Subcutaneous adipose tissue (tissue), 4 donors: ENCODE results near the gene VEZT. TPM values are rescaled to one million over a fixed set of nuclear protein-coding genes. Genes with fewer than 3 reads are reported as not detected.

Source experiments
- CTCF ChIP-seq: fragments of 450-650 bp; IDR thresholded peaks from one replicate; pipeline ENCODE4 v1.5.1; 2016; ENCODE audit warnings: low read depth, mild to moderate bottlenecking, control low read depth, antibody characterized with exemption, moderate library complexity
- total RNA-seq, 4 donors: library from RNA; depleted of rRNA; stranded (reverse); fragments of >200 nt; gene quantifications; one replicate each; pipeline ENCODE4 v1.1.0, GENCODE V29; 2016

Gene VEZT, protein sequence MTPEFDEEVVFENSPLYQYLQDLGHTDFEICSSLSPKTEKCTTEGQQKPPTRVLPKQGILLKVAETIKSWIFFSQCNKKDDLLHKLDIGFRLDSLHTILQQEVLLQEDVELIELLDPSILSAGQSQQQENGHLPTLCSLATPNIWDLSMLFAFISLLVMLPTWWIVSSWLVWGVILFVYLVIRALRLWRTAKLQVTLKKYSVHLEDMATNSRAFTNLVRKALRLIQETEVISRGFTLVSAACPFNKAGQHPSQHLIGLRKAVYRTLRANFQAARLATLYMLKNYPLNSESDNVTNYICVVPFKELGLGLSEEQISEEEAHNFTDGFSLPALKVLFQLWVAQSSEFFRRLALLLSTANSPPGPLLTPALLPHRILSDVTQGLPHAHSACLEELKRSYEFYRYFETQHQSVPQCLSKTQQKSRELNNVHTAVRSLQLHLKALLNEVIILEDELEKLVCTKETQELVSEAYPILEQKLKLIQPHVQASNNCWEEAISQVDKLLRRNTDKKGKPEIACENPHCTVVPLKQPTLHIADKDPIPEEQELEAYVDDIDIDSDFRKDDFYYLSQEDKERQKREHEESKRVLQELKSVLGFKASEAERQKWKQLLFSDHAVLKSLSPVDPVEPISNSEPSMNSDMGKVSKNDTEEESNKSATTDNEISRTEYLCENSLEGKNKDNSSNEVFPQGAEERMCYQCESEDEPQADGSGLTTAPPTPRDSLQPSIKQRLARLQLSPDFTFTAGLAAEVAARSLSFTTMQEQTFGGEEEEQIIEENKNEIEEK
- 10 to 100 TPM; 50.5 to 78.0 (median 61.9) TPM for total RNA-seq

DNA sequence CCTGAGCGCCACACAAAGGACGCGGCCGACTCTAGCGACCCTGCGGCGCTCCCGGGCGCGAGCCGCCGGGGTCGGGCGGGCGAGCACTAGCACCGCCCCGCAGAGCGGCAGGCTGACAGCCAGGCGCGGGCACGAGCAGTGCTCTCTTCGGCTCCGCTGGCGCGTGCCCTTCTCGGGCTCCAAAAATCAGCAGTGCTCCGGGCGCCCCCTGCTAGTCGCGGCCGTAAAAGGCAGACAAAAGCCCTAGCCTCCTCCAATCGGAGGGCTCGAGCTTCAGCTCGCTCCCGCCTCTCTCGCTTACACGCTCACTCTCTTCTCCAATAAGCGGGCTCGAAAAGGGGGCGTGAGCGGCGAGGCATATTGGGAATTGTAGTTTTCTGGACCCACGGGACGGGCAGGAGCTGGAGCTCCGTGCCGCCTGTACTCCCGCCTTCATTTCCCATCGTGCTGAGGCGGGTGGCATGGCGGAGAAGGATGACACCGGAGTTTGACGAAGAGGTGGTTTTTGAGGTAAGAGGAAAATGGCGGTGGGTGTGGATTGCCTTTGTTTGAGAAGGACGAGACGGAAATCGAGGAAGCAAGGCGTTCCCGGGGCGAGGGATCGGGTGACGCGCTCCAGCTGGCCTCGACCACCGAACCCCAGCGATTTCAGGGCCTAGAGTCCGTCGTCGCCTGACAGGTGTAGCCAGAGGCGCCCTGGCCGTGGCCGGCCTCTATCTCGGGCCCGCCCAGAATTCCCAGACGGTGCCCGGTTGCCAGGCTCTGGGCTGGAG lies at the start of gene VEZT, which contains the start of gene FGD6:
Gene VEZT (plus strand): TSS at position 431 of the 773 bp plus-strand sequence. CDS start 44 bp downstream, at position 475.
Gene FGD6 (minus strand): TSS at position 91 of the 773 bp plus-strand sequence. CDS start 227 bp downstream, outside the sequence.
- no peak for TF ChIP-seq CTCF

- no peak for TF ChIP-seq CTCF
Observed at GRCh38 chr12:95168746-95169145, 48.9 kb upstream of the VEZT start.

DNA sequence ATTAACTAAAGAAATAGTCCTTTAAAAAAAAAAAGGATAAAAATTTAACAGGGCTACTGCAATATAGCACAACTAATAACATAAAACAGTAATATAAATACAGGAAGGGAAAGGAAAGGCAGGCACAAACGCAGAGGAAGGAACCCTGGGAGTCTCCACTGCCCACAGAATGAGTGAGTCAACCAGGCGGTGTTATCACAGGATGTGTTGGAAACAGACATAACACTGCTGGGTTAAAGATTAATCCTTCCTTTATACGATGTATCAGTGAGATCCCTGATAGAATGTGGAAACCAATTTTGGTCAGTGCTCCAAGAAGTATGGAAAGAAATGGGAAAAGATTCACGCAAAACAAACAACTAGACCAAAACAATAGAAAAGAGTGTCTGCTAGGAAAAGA lies 48.2 kb upstream of the VEZT start:
- no peak for TF ChIP-seq CTCF

DNA sequence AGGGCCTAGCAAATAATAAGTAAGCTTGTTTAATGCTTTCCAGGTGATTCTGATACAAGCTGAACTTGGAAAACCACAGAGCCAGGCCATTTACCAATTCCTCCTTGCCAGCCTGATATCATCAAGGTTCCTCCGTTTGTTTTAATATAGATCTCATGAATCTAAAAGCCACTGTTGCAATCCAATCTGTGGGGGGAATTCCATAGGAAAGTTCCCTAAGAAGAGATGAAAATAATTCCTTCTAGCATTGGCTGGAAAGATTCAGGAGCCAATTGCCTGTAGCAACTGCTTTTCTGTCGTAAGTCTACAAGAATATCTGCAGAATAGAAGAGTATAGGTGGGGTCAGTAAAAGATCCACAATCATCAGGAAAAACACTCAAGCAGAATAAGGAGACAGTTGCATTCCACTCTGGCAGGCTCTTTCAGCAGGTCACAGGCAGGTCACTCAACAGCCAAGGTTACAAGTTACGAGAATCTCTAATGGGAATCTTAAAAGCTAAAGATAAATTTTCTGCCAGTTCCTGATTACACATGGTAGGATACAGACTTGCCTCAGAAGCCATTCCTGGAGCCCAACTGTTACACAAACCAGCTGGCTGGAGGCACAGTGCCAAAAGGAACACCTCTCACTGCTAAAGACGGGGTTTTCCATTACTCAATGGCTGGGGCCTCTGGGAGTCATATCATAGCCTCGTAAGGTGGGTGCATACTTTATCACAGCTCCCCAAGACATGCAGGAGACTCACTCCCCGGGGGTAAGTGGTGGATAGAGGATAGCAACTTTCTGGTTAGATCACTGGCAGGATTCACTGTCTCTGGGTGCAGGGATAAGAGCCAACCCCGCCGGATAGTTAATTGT lies 44.0 kb upstream of the VEZT start:
- TF ChIP-seq CTCF, result no peak

- no peak for TF ChIP-seq CTCF
Observed at GRCh38 chr12:95177201-95177768, 40.3 kb upstream of the VEZT start.

GRCh38 chr12:95178136-95178535 lies 39.5 kb upstream of the VEZT start:
- no peak for TF ChIP-seq CTCF
